CD14-positive monocyte (primary cell): ENCODE results near the gene NKIRAS2. TPM values are rescaled to one million over a fixed set of nuclear protein-coding genes. Genes with fewer than 3 reads are reported as not detected.

Experiments
- DNase-seq, 3 donors: peaks; one replicate each; pipeline ENCODE4 v3.0.0-alpha.2; 2011 to 2022
- H2AFZ ChIP-seq: 2 replicates; pipeline ENCODE4 v1.6.0; 2012; ENCODE audit warnings: mild to moderate bottlenecking, low read depth, low read length, inconsistent platforms; ENCODE audit not compliant: insufficient read depth, poor library complexity, severe bottlenecking
- H3K27ac ChIP-seq, 2 donors: 1 replicate in 1 of 2; 2 replicates in 1 of 2; pipeline ENCODE4 v1.5.1; 2012 to 2013; ENCODE audit warnings: low read length in 2 of 2, control low read depth in 1 of 2, inconsistent platforms in 1 of 2, low read depth in 1 of 2, mild to moderate bottlenecking in 1 of 2
- H3K27me3 ChIP-seq, 2 donors: one replicate each; pipeline versions ENCODE4 v1.6.0 to v1.6.1; 2011 to 2013; ENCODE audit warnings: low read length in 2 of 2; ENCODE audit not compliant: control insufficient read depth in 2 of 2, insufficient read depth in 2 of 2
- H3K36me3 ChIP-seq, 2 donors: replicated peaks in 1 of 2; 1 replicate in 1 of 2; 2 replicates in 1 of 2; pipeline versions ENCODE4 v1.5.1 to v1.6.1; 2012 to 2013; ENCODE audit warnings: low read length in 2 of 2, control low read depth in 1 of 2, inconsistent platforms in 1 of 2, mild to moderate bottlenecking in 1 of 2; ENCODE audit not compliant: insufficient read depth in 2 of 2, control insufficient read depth in 1 of 2
- H3K4me1 ChIP-seq, 2 donors: 1 replicate in 1 of 2; 2 replicates in 1 of 2; pipeline versions ENCODE4 v1.5.1 to v1.6.1; 2012 to 2013; ENCODE audit warnings: low read length in 2 of 2, control low read depth in 1 of 2, inconsistent platforms in 1 of 2, mild to moderate bottlenecking in 1 of 2, moderate library complexity in 1 of 2; ENCODE audit not compliant: insufficient read depth in 2 of 2, control insufficient read depth in 1 of 2
- H3K4me2 ChIP-seq: replicated peaks from 2 replicates; pipeline ENCODE3; 2012; ENCODE audit warnings: low read length, moderate library complexity, mild to moderate bottlenecking; ENCODE audit not compliant: poor library complexity, severe bottlenecking; ENCODE audit errors: extremely low read depth
- H3K4me3 ChIP-seq, 3 experiments: fragments of 200-600 bp in 1 of 3; sonication (generic) in 1 of 3; replicated peaks in 1 of 3; 1 replicate in 2 of 3; 2 replicates in 1 of 3; pipeline ENCODE4 v1.5.1; 2011 to 2013; ENCODE audit warnings: low read length in 3 of 3, mild to moderate bottlenecking in 3 of 3, control low read depth in 2 of 3, low read depth in 2 of 3, inconsistent platforms in 1 of 3, moderate library complexity in 1 of 3
- H3K79me2 ChIP-seq: 2 replicates; pipeline ENCODE4 v1.6.0; 2012; ENCODE audit warnings: mild to moderate bottlenecking, control low read depth, inconsistent platforms, low read length, moderate library complexity; ENCODE audit not compliant: insufficient read depth
- H3K9ac ChIP-seq: 2 replicates; pipeline ENCODE4 v1.6.0; 2017; ENCODE audit warnings: low read length, mild to moderate bottlenecking; ENCODE audit not compliant: insufficient read depth, poor library complexity, severe bottlenecking
- H3K9me3 ChIP-seq, 2 donors: replicated peaks in 1 of 2; 1 replicate in 1 of 2; 2 replicates in 1 of 2; pipeline versions ENCODE4 v1.5.1 to v1.6.1; 2012 to 2013; ENCODE audit warnings: low read length in 2 of 2, control low read depth in 1 of 2; ENCODE audit not compliant: control insufficient read depth in 1 of 2, insufficient read depth in 1 of 2
- H4K20me1 ChIP-seq: 2 replicates; pipeline ENCODE4 v1.6.0; 2012; ENCODE audit warnings: mild to moderate bottlenecking, low read length, control low read depth, moderate library complexity; ENCODE audit not compliant: insufficient read depth
- H3K27ac Mint-ChIP-seq, 7 donors: one replicate each; pipeline ENCODE4 v1.8.0; 2020; ENCODE audit warnings: mild to moderate bottlenecking in 7 of 7, mixed read lengths in 7 of 7, moderate library complexity in 6 of 7, inconsistent platforms in 2 of 7
- H3K27me3 Mint-ChIP-seq, 3 donors: one replicate each; pipeline ENCODE4 v1.8.0; 2021 to 2022; ENCODE audit warnings: low read depth in 3 of 3, mild to moderate bottlenecking in 3 of 3, mixed read lengths in 3 of 3, moderate library complexity in 3 of 3, inconsistent platforms in 1 of 3
- H3K36me3 Mint-ChIP-seq, 2 donors: one replicate each; pipeline ENCODE4 v1.8.0; 2020; ENCODE audit warnings: mixed read lengths in 2 of 2, inconsistent platforms in 1 of 2, mild to moderate bottlenecking in 1 of 2
- H3K4me1 Mint-ChIP-seq: one replicate; pipeline ENCODE4 v1.8.0; 2020; ENCODE audit warnings: mild to moderate bottlenecking, mixed read lengths
- H3K4me3 Mint-ChIP-seq, 2 donors: one replicate each; pipeline ENCODE4 v1.8.0; 2020; ENCODE audit warnings: mild to moderate bottlenecking in 2 of 2, mixed read lengths in 2 of 2, moderate library complexity in 1 of 2
- H3K9me3 Mint-ChIP-seq, 7 donors: one replicate each; pipeline ENCODE4 v1.8.0; 2020 to 2022; ENCODE audit warnings: mixed read lengths in 7 of 7, mild to moderate bottlenecking in 6 of 7, moderate library complexity in 6 of 7, inconsistent platforms in 2 of 7
- WGBS: methylation state at CpG from one replicate; pipeline ENCODE4 v1.1.5; 2013; ENCODE audit warnings: missing lambda C conversion rate; ENCODE audit not compliant: insufficient coverage; 5-methylcytosine and 5-hydroxymethylcytosine counted together
- intact Hi-C, 2 donors: fragments of 100-400 bp; cut with micrococcal nuclease; formaldehyde crosslinking; loops; one replicate each; pipeline versions ENCODE4 v1.15.0 to v1.15.1; 2023
- polyA plus RNA-seq, 3 donors: library from polyadenylated mRNA; depleted of rRNA in 1 of 3; unstranded in 2 of 3; stranded (reverse) in 1 of 3; fragments of 300-500 nt in 2 of 3; fragments of >200 nt in 1 of 3; fragmentation: Illumina TruSeq in 2 of 3; gene quantifications; 1 replicate in 2 of 3; 2 replicates in 1 of 3; pipeline ENCODE4 v1.2.3, GENCODE V29; 2012 to 2021
- TF ChIP-seq, protein P1 (sequence below): fragments of 200-600 bp; IDR thresholded peaks from one replicate; pipeline ENCODE4 v1.8.0; 2022; ENCODE audit warnings: antibody characterized with exemption, mild to moderate bottlenecking

Gene NKIRAS2
- polyA plus RNA-seq, 3 donors, result 51.1 to 77.1 (median 69.9) TPM

DNA sequence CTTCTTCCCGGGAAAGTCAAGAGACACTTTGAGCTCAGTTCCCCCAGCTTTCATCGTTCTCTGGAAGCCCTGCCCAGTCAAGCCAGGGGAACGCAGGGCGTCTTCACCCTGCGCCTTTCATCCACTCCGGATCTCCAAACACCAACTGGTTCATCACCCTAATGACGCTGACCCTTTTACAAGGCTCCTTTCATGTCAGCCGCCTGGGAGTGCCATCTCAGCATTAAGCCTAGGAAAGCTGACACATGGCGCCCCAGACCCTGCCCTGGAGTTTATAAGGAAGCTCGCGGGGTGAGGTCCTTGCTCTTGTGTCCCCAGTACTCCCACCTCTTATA, 2.1 kb upstream of the NKIRAS2 start:
- peaks cover 11 to 16% of the 10 kb centered on the region in 2 donors for H3K36me3 ChIP-seq
- H3K27ac ChIP-seq, result peak overlapping the region; percentile 92 to 97
- H3K36me3 Mint-ChIP-seq, result peaks cover 16 to 29% of the 10 kb centered on the region in 2 donors
- 7% methylated on average over 9 of the region's 11 CpGs for WGBS
- H2AFZ ChIP-seq, result peak overlapping the region; percentile 92
- H3K27me3 ChIP-seq, result no peaks in the 10 kb centered on the region
- H3K9ac ChIP-seq, result peak overlapping the region; percentile 99
- peak; percentile 33 to 66 (median 41) for DNase-seq
- H3K27ac Mint-ChIP-seq, result peak overlapping the region; percentile 87 to 100 (median 99)
- H3K79me2 ChIP-seq, result peaks cover 92% of the 10 kb centered on the region
- peak overlapping the region; percentile 64 to 98 (median 94) for H3K4me3 ChIP-seq
- H3K4me3 Mint-ChIP-seq, result peak overlapping the region; percentile 93 to 99
- peak overlapping the region; percentile 88 for H3K4me2 ChIP-seq
- peaks cover under 1% of the 10 kb centered on the region for H4K20me1 ChIP-seq
- H3K4me1 ChIP-seq, result peaks cover 57 to 82% of the 10 kb centered on the region in 2 donors
- TF ChIP-seq, protein P1, sequence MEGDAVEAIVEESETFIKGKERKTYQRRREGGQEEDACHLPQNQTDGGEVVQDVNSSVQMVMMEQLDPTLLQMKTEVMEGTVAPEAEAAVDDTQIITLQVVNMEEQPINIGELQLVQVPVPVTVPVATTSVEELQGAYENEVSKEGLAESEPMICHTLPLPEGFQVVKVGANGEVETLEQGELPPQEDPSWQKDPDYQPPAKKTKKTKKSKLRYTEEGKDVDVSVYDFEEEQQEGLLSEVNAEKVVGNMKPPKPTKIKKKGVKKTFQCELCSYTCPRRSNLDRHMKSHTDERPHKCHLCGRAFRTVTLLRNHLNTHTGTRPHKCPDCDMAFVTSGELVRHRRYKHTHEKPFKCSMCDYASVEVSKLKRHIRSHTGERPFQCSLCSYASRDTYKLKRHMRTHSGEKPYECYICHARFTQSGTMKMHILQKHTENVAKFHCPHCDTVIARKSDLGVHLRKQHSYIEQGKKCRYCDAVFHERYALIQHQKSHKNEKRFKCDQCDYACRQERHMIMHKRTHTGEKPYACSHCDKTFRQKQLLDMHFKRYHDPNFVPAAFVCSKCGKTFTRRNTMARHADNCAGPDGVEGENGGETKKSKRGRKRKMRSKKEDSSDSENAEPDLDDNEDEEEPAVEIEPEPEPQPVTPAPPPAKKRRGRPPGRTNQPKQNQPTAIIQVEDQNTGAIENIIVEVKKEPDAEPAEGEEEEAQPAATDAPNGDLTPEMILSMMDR, result no peak
- intact Hi-C loops, result loop anchor here in 1 of 2 donors (2.0 kb wide), 1 partner anchor 45 kb away; no protein-coding TSS in a partner anchor
- peaks cover 65% of the 10 kb centered on the region for H3K4me1 Mint-ChIP-seq
- no peaks in the 10 kb centered on the region for H3K27me3 Mint-ChIP-seq
- no peaks in the 10 kb centered on the region for H3K9me3 ChIP-seq
- peaks cover 0 to 3% (median 0%) of the 10 kb centered on the region in 7 donors for H3K9me3 Mint-ChIP-seq

GRCh38 chr17:42018339-42018738, 1.6 kb upstream of the NKIRAS2 start:
- TF ChIP-seq, protein P1, result no peak
- intact Hi-C loops, result no loop called here
- WGBS, result 53% methylated on average over 2 of the region's 3 CpGs
- H3K4me3 ChIP-seq, result peak overlapping the region in 1 of 3 experiments; percentile 98
- H3K4me3 Mint-ChIP-seq, result peak overlapping the region; percentile 93 to 99
- H3K4me1 ChIP-seq, result peaks cover 57 to 82% of the 10 kb centered on the region in 2 donors
- peaks cover 88% of the 10 kb centered on the region for H3K79me2 ChIP-seq
- H3K27me3 ChIP-seq, result no peaks in the 10 kb centered on the region
- H3K36me3 Mint-ChIP-seq, result peaks cover 17 to 31% of the 10 kb centered on the region in 2 donors
- H2AFZ ChIP-seq, result peak overlapping the region; percentile 92
- H3K27ac ChIP-seq, result peak overlapping the region in 1 of 2 donors; percentile 97
- H3K27ac Mint-ChIP-seq, result peak overlapping the region in 5 of 7 donors; percentile 2 to 99 (median 42)
- H3K9me3 ChIP-seq, result no peaks in the 10 kb centered on the region
- DNase-seq, result no peak
- peaks cover 12 to 21% of the 10 kb centered on the region in 2 donors for H3K36me3 ChIP-seq
- peaks cover 0 to 3% (median 0%) of the 10 kb centered on the region in 7 donors for H3K9me3 Mint-ChIP-seq
- peak overlapping the region; percentile 88 for H3K4me2 ChIP-seq
- H4K20me1 ChIP-seq, result no peaks in the 10 kb centered on the region
- no peak overlapping the region for H3K9ac ChIP-seq
- no peaks in the 10 kb centered on the region for H3K27me3 Mint-ChIP-seq
- peaks cover 65% of the 10 kb centered on the region for H3K4me1 Mint-ChIP-seq
